Hippocampal formation (tissue), 2 donors: ENCODE data around the gene SIK2.

ENCODE experiments used
- DNase-seq, 2 donors: peaks; one replicate each; lab custom pipeline; 2025; lab: John Stamatoyannopoulos, UW

The SIK2 gene

GRCh38 chr11:111601979-111602864 is at the start of gene SIK2:
Gene SIK2, plus strand, starts transcription at chr11:111602449. Its CDS starts 115 bp downstream, at chr11:111602564.
- DNase-seq: peak; percentile 96 to 97

- no peak for DNase-seq
These were observed 47.7 kb upstream of the SIK2 start for GRCh38 chr11:111554532-111554931.

DNA sequence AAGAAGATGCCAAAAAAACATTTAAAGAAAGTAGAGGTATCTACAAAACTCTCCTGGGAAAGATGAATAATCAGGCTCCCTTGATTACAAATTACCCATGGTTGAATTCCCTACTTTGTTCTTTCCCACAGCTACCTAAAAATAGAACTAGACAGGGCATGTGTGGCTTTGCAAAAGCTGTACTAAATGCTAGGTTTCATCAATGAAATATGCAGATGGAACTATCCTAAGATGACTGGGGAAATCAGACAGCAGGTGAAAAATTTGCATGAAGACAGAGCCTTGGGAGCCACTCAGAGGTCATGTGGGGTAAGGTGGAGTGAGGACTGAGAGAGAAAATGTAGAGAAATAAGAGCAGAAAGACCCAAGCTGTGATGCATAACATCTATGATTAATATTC is 47.0 kb upstream of the SIK2 start:
- DNase-seq: no peak

DNA sequence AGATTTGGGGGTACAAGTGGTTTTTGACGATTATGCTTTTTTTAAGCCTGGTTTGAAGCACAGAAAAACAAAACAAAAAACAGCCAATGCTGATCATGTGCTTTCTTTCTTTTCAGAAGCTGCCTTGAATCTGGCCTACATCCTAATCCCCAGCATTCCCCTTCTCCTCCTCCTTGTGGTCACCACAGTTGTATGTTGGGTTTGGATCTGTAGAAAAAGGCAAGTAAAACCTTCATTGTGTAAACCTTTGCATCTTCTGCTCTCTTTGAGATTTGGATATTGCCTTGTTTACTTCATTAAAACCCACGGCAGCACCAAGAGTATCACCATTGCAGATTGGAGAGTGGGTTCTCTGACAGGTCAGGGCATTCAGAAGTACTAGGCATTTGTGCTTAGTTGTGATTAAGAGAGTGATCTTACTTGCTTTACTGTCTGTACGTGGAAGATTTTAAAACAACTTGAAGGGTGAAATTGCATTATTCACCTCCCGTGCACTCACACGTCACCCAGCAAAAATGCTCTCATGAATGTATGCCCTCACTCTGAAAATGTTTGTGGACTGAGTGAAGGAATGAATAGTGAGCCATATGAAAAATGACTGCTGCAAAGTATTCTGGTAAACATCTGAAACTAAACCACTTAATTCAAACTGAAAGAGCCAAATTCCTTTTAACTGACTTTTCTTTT is 44.7 kb upstream of the SIK2 start:
- DNase-seq: no peak

- no peak for DNase-seq
These were observed 42.3 kb upstream of the SIK2 start for GRCh38 chr11:111559800-111560464.

DNA sequence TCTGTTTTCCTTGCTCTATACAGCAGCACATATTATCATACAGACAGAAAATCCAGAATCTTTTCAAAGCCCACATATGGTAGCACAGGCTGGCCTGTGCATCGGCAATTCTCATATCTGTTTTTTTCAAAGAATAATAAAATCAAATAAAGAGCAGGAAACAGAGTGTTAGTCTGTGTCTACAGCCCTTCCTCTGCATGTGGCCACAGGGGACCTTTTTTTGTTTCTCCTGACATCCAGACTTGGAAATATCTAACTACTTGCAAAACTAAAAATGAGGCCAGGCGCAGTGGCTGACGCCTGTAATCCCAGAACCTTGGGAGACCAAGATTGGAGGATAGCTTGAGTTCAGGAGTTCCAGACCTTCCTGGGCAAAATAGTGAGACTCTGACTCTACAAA is 41.4 kb upstream of the SIK2 start:
- no peak for DNase-seq

GRCh38 chr11:111561306-111561705 is 40.9 kb upstream of the SIK2 start:
- DNase-seq: no peak

- no peak for DNase-seq
These were observed 40.4 kb upstream of the SIK2 start for GRCh38 chr11:111561791-111562325.

- DNase-seq: no peak
These were observed 39.4 kb upstream of the SIK2 start for GRCh38 chr11:111562692-111563389.

DNA sequence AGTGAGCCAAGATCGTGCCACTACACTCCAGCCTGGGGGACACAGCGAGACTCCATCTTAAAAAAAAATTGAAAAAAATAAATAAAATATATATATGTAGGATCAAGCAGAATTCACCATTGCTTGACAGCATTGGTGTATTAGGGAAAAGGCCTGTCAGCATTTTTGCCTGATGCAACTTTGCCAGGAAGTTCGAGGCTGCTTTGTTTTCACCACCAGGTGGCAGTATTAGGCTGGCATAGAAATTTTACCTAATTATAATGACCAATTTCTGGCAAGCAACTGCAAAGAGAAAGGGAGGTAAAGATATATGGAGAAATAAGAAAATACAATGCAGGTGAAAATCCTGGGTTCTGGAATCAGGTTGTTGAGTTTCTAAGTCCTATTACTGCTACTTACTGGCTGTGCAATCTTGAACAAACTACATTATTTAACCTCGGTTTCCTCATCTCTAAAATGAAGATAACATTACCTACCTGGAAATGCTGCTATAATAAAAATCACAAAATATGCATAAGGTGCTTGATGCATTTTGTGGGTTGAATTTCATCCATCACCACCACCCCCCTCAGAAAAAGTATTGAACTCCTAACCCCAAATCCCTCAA is 37.0 kb upstream of the SIK2 start:
- peak; percentile 27 to 79 for DNase-seq

DNA sequence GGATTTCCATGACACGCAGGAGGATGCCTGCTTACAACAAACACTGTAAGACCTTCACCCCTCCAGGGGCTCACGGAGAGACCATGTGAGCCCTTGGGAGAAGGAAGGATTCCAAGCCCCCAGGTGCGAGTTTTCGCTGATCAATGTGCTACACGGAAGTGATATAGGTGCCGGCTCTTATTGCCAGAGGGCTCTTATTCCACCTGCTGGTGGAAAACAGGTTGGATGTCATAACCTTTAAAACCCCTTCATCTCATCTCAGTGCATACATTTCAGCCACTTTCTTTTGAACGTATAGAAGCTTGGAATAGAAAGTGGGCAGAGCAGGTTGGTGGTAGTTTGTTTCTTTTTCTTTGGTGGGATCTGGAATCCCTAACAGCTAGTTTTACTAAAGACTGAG is 35.9 kb upstream of the SIK2 start:
- DNase-seq: no peak

DNA sequence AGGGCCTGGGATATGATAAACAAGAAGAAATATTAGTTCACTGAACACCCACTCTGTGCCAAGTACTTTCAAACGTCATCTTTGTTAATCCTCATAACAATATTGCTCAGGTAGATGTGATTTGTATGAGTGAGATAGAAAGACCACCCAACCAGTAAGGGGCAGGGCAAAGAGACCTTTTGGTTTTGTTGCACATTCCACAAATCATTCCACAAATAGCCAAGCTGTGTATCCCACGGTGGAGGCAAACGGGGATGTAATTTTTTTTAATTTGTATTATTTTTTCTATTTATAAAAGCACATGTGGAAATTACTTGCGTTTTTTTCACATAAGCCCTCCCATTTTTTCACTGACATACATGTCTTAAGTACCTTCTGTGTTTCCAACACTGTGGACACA is 32.8 kb upstream of the SIK2 start:
- no peak for DNase-seq

DNA sequence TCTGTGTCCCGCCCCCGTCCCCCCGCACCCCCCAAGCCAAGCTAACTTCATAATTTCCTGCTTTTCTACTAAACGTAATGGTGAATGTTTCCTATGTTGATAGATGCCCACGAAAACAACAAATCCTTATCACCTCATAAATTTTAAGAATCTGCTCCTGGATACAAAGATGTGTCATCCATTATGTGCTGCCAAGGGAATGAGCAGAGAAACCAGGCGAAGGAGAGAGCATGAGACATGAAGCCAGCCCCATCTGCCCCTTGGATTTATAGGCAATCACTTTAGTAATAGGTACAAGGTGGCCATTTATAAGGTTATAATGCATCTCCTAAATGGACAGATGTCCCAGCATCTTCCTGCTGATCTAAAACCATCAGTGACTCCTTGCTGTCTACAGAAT is 31.5 kb upstream of the SIK2 start:
- DNase-seq: no peak

GRCh38 chr11:111571829-111572501 is 30.3 kb upstream of the SIK2 start:
- DNase-seq: no peak

GRCh38 chr11:111572581-111572980 is 29.7 kb upstream of the SIK2 start:
- DNase-seq: no peak

GRCh38 chr11:111573821-111574249 is 28.4 kb upstream of the SIK2 start:
- DNase-seq: no peak

- no peak for DNase-seq
These were observed 27.6 kb upstream of the SIK2 start for GRCh38 chr11:111574373-111575225.

DNA sequence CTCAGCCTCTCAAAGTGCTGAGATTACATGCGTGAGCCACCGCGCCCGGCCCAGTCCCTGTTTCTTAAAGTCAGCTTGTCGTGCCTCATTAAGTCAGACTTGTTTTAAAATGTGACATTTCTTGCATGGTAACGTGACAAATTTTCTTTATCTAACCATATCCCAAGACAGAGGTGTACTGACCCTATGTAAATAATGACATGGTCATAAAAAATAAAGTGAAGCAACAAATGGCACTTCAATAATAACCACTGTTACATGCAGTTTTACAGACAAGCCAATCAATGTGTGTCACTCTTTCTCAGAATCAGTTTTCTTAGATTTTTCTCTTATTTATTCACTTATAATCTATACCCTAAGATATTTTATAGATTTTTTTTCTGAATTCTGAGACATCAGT is 26.5 kb upstream of the SIK2 start:
- no peak for DNase-seq

DNA sequence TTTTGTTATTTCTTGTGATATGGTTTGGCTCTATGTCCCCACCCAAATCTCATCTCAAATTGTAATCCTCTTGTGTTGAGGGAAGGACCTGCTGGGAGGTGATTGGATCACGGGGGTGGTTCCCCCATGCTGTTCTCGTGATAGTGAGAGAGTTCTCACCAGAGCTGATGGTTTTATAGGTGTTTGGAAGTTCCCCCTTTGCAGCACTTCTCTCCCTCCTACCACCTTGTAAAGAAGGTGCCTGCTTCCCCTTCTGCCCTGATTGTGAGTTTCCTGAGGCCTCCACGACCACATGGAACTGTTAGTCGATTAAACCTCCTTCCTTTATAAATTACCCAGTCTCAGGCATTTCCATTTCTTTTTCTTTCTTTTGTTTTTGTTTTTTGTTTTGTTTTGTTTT is 24.4 kb upstream of the SIK2 start:
- no peak for DNase-seq

- no peak for DNase-seq
These were observed 20.9 kb upstream of the SIK2 start for GRCh38 chr11:111581341-111581740.
